Measurements from ENCODE around the gene TMEM192. TPM values are rescaled to one million over a fixed set of nuclear protein-coding genes. Genes with fewer than 3 reads are reported as not detected.

TMEM192 gene
- total RNA-seq, 1 experiment from 2014 or later: 21.1 TPM

- no TSS peak for BruUV-seq (replicated peaks)
- TF ChIP-seq CTCF (IDR thresholded peaks at IDR 0.05; ENCODE audit: unreplicated experiment): no peak
- no peak overlapping the region for H3K4me3 Mint-ChIP-seq (ENCODE audit: low read depth, unreplicated experiment)
- H3K27me3 Mint-ChIP-seq (ENCODE audit: unreplicated experiment): no peaks in the 10 kb centered on the region
- no peaks in the 10 kb centered on the region for H3K36me3 Mint-ChIP-seq (ENCODE audit: insufficient read depth, unreplicated experiment)
- H3K27ac Mint-ChIP-seq (ENCODE audit: unreplicated experiment): no peak overlapping the region
- intact Hi-C loops (cut with micrococcal nuclease; ENCODE audit: unreplicated experiment): no loop called here
- CTCF ChIA-PET: interaction anchor here (0.8 kb wide), 1 partner anchor 332 kb away, joined by 4 read pairs; no protein-coding TSS in a partner anchor
- no peaks in the 10 kb centered on the region for H3K4me1 Mint-ChIP-seq (ENCODE audit: low read depth, unreplicated experiment)
- no peak for DNase-seq
- H3K9me3 Mint-ChIP-seq (ENCODE audit: low read depth, unreplicated experiment): no peaks in the 10 kb centered on the region
These were observed 39.9 kb upstream of the TMEM192 start for GRCh38 chr4:165152527-165152926.

- Mint-ChIP-seq H3K9me3 (ENCODE audit: low read depth, unreplicated experiment) (no peaks in the 10 kb centered on the region), H3K27ac (ENCODE audit: unreplicated experiment) (no peak overlapping the region), H3K4me3 (ENCODE audit: low read depth, unreplicated experiment) (no peak overlapping the region), H3K36me3 (ENCODE audit: insufficient read depth, unreplicated experiment) (no peaks in the 10 kb centered on the region), H3K27me3 (ENCODE audit: unreplicated experiment) (no peaks in the 10 kb centered on the region), H3K4me1 (ENCODE audit: low read depth, unreplicated experiment) (no peaks in the 10 kb centered on the region)
- CTCF ChIA-PET: interaction anchor here (0.8 kb wide), 1 partner anchor 333 kb away, joined by 4 read pairs; no protein-coding TSS in a partner anchor
- TF ChIP-seq CTCF (IDR thresholded peaks at IDR 0.05; ENCODE audit: unreplicated experiment): no peak
- intact Hi-C loops (cut with micrococcal nuclease; ENCODE audit: unreplicated experiment): no loop called here
- BruUV-seq (replicated peaks): no TSS peak
- no peak for DNase-seq
These were observed 39.1 kb upstream of the TMEM192 start for GRCh38 chr4:165151734-165152133.

GRCh38 chr4:165150545-165150944, 37.9 kb upstream of the TMEM192 start:
- CTCF ChIA-PET: no interaction called here
- Mint-ChIP-seq H3K27me3 (ENCODE audit: unreplicated experiment) (no peaks in the 10 kb centered on the region), H3K4me3 (ENCODE audit: low read depth, unreplicated experiment) (no peak overlapping the region), H3K27ac (ENCODE audit: unreplicated experiment) (no peak overlapping the region), H3K9me3 (ENCODE audit: low read depth, unreplicated experiment) (no peaks in the 10 kb centered on the region), H3K4me1 (ENCODE audit: low read depth, unreplicated experiment) (no peaks in the 10 kb centered on the region), H3K36me3 (ENCODE audit: insufficient read depth, unreplicated experiment) (no peaks in the 10 kb centered on the region)
- intact Hi-C loops (cut with micrococcal nuclease; ENCODE audit: unreplicated experiment): no loop called here
- no TSS peak for BruUV-seq (replicated peaks)
- DNase-seq: no peak
- no peak for TF ChIP-seq CTCF (IDR thresholded peaks at IDR 0.05; ENCODE audit: unreplicated experiment)

GRCh38 chr4:165138843-165139242, 26.2 kb upstream of the TMEM192 start:
- no TSS peak for BruUV-seq (replicated peaks)
- intact Hi-C loops (cut with micrococcal nuclease; ENCODE audit: unreplicated experiment): no loop called here
- CTCF ChIA-PET: no interaction called here
- H3K4me3 Mint-ChIP-seq (ENCODE audit: low read depth, unreplicated experiment): no peak overlapping the region
- no peaks in the 10 kb centered on the region for H3K27me3 Mint-ChIP-seq (ENCODE audit: unreplicated experiment)
- H3K9me3 Mint-ChIP-seq (ENCODE audit: low read depth, unreplicated experiment): no peaks in the 10 kb centered on the region
- DNase-seq: no peak
- H3K4me1 Mint-ChIP-seq (ENCODE audit: low read depth, unreplicated experiment): no peaks in the 10 kb centered on the region
- H3K27ac Mint-ChIP-seq (ENCODE audit: unreplicated experiment): no peak overlapping the region
- H3K36me3 Mint-ChIP-seq (ENCODE audit: insufficient read depth, unreplicated experiment): no peaks in the 10 kb centered on the region
- TF ChIP-seq CTCF (IDR thresholded peaks at IDR 0.05; ENCODE audit: unreplicated experiment): no peak

All from Calu3 (cell line).